Activated effector memory CD4-positive, alpha-beta T cell treated with anti-CD3 and anti-CD28 coated beads, Interleukin-2, amount 50 U/mL, for 16 hours (primary cell): ENCODE measurements around the gene OR2Y1.
"Not testable (repeated sequence)": the region's sequence is repeated elsewhere in the genome, so short reads cannot be mapped to it uniquely, and the experiment has no call there.

Experiments
- DNase-seq: peaks from one replicate; pipeline ENCODE4 v3.0.0-alpha.2; 2020

OR2Y1 gene, protein sequence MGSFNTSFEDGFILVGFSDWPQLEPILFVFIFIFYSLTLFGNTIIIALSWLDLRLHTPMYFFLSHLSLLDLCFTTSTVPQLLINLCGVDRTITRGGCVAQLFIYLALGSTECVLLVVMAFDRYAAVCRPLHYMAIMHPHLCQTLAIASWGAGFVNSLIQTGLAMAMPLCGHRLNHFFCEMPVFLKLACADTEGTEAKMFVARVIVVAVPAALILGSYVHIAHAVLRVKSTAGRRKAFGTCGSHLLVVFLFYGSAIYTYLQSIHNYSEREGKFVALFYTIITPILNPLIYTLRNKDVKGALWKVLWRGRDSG

DNA sequence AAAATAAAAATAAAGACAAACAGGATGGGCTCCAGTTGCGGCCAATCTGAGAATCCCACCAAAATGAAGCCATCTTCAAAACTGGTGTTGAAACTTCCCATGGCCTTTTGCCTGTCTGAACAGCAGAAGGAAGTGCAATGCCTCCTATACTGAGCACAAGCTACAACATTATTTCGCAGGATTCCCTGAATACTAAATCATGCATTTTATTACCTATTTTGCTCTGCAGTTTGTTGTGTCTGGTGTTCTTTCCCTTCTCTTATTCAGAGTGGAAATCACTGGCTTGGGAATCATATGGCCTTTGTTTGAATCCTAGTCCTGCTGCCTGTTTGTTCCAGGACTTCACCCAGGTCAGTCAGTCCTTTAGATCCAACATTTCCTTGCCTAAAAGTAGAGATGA lies at the start of gene OR2Y1:
TSS of gene OR2Y1 (minus strand) at position 101 of the 400 bp plus-strand sequence. CDS start at position 101, 0 bp downstream.
- no peak for DNase-seq

DNA sequence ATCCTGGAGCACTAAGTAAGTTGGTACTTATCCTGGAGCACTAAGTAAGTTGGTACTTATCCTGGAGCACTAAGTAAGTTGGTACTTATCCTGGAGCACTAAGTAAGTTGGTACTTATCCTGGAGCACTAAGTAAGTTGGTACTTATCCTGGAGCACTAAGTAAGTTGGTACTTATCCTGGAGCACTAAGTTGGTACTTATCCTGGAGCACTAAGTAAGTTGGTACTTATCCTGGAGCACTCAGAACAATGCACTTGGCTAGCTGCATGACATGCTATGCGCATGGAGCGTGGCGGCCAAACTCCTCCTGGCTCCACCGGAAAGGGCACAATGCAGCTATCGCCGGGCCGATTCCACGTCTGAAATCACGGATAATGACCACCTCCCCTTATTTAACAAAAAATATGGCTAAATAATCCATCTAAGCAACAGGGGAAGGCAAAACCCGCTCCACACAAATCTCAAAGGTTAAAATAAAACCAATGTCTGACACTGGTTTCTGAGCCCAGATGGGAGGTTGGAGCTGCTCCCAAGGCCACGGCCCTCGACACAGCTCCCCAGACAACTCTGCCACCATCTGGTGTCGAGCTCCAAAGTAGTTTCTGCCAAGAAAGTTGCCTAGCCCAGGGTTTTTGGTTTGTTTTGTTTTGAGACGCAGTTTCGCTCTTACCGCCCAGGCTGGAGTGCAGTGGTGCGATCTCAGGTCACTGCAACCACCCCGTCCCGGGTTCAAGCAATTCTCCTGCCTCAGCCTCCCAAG lies 49.0 kb upstream of the OR2Y1 start:
- not testable (repeated sequence) for DNase-seq

DNA sequence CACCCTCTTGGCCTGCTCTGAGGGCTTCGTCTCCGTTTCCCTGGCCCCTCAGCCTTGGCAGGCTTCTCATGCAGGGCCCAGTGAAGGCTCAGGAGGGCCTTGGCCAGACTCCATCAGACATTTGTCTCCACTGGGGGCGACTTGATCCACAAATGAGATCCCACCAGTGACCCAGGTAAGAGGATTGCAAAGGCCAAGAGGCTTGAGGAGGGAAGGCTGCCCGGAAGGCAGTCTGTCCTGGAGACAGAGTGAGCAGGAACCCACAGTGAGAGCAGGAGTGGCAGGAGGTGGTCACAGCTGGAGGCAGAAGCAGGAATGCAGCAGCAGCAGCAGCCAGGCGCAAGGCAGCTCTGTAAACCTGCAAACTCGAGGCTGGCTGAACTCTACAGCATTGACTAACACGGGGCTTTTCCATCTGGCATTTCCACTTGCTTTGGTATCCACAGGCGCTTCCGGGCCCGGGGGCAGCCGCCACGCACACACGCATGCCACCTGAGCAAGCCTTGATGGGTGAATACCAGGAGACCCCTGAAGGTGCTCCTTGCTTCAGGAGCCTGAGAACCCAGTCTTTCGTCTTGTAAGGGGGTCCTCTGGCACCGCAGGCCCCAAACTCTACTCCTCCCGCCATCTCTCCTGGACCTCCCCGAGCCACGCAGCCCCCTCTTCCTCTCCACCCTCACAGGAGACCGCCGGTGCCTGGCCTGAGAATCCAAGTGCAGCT lies 48.0 kb upstream of the OR2Y1 start:
- DNase-seq: no peak

DNA sequence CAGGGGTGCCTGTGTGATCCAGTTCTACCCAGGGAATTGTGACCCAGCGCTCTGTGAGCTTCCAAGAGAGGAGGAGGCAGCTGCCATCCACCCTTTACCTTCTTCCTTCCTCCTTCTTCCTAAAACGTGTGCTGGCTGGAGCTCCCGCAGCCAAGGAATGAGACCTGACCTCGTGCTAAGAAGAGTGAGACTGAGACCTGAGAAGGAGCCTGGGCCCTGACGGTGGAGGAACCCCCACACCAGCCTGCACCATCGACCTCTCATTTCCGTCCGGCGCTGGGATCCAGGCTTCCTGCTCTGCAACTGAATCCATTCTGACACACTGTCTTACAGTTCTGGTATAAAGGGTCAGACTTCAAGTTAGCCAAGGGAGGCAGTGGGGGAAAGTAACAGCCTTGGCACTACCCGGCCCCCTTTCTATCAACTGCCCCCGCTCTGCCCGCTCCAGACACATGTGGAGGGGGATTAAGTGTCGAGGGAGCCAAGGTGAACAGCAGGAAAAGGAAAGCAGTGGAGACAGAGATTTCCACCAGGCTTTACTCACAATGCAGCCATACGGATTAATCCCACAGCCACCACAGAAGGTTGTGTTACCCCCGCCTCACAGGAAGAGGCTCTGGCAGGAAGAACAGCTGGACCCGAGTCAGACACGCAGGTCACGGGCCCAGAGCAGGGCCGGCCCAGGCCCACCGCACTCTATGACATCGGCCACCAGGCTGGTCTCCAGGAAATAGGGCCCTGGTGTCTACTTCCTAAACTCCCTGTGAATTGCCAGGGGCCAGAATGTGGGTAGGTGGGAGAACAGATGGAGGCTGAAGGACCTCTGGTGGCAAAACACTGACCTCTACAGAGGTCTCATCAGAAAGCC lies 46.9 kb upstream of the OR2Y1 start:
- no peak for DNase-seq

DNA sequence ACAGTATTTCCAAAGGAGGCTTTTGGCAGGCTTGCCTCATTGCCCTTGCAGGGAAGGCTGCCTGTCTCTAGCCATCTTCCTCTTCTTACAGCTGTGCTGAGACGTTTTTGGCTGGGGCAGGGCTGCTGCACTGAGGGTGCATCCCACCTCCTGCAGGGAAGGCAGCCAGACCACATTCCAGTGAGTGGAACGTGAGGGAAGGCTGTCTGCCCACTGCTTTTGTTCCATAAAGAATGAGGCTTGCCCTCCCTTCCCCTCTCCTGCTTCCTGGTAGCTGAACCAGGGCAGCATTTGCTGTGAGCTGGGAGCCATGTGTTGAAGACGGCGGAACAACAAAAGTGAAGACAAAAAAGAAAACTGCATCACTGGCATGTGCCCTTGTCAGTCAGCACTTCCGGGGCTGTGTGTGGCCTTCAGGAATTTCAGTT lies 46.0 kb upstream of the OR2Y1 start:
- DNase-seq: no peak

DNA sequence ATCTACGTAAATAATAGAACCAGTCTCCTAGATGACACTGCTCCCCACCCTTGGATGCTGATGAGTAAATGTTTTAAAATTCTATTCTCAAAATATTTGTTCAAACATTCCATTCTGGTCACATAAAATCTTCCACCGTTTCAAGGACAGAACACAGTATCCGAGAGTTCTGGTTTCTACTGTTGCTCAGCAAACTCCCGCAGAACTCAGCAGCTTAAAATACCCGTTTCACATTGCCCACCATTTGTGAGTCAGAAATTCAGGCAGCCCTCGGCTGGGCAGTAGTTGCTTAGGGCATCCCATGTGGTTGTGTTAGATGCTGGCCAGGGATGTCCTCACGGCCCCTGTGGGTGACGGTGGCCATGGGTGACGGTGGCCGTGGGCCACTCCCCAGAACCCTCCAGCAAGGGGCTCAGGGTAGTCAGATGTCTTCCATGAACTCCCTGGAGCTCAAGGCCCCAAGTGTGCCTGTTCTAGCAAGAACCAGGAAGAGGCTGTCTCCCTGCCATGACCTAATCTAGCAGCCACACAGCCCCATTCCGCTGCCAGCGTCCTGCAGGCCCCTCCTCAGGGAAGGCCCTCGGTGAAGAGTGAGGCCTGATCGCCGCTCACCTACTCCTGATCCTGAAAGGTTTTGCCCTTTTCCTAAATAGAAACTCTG lies 45.4 kb upstream of the OR2Y1 start:
- no peak for DNase-seq

DNA sequence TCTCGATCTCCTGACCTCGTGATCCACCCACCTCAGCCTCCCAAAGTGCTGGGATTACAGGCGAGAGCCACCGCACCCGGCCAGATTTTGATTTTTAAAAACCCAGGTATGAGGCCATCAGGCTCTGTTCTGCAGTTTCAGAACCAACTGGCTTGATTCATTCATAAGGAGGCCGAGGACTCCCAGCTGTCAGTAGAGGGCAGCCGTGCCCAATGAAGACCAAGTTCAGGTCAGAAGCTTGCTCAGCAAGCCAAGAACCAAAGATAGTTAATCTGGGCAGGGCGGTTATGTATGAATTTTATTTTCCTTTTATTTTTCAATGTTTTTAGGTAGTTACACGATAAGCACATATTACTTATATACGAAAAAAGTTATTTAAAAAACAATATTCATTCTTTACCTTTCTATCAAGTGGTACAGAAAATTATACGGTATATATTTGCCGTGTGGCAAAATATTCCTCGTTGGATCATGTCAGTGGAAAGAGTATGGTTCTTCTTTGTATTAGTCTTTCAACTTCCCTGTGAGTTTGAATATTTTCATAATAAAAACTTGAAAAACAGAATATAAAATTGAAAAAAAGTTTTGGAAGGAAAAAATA lies 44.7 kb upstream of the OR2Y1 start:
- peak; percentile 88 for DNase-seq

DNA sequence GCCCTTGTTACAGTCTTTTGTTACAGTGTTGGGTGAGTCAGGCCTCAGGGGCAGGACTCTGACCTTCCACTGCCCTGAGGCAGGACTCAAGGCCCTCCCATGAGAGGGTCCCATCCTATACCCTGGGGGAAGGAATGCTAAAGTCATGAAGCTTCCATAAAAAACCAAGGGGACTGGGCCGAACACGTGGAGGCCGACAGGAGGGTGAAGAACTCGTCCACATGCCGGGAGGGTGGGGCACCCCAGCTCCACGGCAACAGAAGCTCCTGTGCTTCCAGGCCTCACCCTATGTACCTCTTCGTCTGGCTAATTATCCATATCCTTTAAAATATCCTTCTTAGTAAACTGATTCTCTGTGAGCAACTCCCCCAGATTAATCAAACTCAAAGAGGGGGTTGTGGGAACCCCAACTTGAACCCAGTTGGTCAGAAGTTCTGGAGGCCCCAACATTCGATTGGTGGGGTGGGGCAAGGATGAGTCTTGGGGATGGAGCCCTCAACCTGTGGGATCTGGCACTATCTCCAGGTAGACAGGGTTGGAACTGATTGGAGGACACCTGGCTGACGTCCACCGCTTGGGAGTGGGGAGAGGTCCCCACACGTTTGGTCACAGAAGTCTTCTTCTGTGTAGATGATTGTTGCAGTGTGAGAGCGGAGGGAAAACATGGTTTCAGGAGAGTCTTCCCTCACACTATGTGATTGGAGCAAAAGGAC lies 43.6 kb upstream of the OR2Y1 start:
- no peak for DNase-seq

DNA sequence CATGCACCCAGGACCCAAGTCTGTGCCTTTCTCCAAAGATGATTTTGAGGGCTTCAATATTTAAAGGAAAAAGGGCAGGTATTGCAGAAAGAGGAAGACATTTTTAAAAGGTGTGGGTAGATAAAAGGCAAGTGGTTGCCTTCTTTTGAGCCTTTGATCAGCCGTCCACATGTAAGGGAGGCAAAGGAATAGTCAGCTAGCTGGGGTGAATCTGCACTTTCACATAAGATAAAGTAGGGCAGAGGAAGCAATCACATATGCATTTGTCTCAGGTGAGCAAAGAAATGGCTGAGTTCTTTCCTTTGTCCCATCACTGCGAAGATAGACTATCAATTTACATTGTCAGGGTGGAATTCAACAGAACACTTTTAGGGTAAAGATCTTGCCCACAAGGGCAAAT lies 42.9 kb upstream of the OR2Y1 start:
- DNase-seq: no peak

DNA sequence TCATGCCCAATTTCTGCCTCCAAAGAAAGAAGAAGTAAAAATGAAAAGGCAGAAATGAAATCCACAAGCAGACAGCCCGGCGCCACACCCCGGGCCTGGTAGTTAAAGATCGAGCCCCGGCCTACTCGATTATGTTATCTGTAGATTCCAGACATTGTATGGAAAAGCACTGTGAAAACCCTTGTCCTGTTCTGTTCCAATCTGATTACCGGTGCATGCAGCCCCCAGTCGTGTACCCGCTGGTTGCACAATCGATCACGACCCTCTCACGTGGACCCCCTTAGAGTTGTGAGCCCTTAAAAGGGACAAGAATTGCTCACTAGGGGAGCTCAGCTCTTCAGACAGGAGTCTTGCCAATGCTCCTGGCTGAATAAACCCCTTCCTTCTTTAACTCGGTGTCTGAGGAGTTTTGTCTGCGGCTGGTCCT lies 42.1 kb upstream of the OR2Y1 start:
- not testable (repeated sequence) for DNase-seq

DNA sequence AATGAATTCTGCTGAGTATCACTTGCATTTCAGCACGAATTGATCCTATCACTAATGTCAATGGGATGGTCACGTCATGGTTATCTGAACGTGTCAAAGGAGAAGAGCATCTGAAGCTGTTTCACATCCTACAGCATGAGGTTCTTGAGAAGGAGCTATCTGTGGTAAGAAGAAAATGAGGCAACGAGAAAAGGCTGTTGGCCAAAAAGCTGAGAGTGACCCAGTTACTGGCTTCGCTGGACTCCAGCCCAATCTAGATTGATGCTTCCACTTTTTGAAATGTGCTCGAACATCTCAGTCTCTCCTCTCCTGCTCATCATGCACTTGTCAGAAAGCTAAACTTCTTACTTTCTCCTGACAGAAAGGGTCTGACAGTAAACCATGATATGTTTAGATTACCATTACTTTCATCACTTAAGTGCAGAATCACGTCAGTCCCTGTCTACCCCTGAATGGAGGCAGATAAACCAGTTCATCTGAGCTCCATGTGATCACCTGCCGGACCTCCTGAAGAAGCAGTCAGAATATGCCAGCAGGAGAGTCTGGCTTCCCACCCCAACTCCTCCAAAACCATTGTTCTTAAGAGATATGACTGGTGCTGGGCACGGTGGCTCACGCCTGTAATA lies 40.2 kb upstream of the OR2Y1 start:
- DNase-seq: no peak

DNA sequence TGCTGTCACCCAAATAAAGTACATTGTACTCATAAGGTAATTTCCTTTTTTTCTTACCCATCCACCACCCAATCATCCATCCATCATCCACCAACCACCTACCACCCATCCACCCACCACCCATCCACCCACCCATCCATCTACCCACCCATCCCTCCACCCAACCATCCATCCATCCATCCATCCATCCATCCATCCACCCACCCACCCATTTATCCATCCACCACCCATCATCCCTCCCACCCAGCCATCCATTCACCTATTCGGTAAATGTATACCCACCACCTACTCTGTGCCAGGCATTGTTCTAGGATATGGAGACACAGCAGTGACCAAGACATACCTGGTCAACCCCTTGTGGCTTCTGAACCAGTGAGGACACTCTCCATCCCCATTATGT lies 37.6 kb upstream of the OR2Y1 start:
- no peak for DNase-seq

DNA sequence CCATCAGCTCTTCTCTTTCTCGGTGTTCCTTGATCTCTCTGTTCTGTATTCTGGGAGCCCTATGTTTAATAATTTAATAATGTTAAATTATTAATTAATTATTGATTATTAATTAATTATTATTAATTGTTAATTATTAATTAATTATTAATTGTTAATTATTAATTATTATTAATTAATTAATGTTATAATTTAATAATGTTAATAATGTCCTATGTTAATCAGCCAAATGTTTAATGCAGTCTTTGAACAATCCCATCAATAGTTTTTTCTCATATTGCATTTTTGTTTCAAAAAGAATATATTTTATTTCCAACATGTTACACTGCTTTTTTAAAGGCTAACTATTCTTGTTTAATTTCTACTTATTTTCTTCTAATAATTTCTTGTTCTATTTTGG lies 36.5 kb upstream of the OR2Y1 start:
- DNase-seq: no peak

DNA sequence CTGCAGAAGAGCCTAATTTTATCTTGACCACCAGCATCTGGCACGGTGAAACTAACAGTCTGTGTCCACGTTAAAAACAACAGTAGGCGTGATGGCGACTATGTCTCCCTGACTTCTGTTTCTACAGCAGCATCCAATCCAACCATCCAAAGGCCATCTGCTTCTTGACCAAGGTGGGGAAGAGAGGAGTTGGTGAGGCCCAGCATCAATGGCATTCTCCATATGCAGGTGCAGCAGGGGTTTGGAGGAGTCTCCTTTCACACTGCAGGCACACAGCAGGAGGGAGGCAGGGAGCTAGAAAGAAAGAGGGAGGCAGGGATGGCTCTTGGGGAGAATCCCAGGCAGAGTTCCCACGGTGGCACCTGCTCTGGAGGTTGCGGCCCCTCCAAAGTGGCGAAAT lies 35.8 kb upstream of the OR2Y1 start:
- DNase-seq: no peak

DNA sequence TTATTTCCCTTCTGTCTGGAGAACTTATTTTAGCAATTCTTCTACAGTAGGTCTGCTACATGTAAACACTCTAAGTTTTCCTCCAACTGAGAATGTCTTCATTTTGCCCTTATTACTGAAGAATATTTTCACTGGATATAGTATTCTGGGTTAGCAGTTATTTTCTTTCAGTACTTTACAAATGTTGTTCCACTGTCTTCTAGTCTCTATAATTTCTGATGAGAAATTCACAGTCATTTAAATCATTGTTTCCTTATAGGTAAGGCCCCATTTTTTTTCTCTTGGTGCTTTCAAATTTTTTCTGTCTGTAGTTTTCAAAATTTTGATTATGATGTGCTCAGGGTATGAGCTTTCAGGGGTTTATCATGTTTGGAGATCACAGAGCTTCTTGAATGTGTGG lies 32.0 kb upstream of the OR2Y1 start:
- DNase-seq: no peak

DNA sequence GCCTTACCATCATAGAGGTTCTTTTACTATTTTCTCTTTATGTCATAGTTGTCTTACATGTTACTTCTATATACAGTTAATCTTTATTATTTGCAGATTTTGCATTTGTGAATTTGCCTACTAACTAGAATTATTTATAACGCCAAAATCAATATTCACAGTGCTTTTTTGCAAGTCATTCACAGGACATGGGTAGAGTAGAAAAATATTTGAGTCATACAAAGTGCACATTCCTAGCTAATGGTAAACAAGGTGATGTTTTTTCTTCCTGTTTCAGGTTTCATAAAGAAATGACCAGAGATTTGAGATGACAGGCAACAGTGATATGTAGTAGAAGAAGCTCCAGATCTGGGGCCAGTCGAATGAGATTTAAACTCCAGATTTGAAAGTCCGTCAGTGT lies 30.0 kb upstream of the OR2Y1 start:
- DNase-seq: no peak

DNA sequence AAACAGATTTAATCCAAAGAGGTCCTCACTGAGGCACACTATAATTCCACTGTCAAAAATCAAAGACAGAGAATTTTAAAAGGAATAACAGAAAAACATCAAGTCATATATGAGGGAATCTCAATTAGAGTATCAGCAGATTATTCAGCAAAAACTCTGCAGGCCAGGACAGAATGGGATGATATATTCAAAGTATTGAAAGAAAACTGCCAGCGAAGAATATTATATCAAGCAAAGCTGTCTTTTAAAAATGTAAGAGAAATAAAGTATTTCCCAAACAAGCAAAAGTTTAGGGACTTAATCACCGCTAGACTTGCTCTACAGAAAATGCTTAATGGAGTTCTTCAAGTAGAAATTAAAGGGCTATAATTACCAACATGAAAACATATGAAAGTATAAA lies 15.7 kb upstream of the OR2Y1 start:
- no peak for DNase-seq

DNA sequence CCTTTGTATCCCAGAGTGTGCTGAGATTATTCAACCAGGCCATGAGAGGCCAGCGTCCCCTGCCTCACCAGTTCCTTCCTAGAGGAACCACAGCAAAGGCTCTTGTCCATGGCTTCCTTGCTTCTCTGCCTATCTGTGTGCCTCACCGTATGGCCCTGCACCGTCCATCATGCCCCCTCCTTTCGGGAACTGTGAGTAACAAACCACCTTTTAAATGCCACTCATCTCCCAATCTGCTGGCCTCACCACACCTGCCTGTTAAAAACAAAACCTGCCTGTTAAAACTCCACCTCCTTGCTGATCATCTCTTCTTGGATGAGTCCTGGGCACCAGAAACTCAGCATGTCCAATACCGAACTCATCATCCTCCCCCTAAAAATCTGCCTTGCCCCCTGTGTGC lies 4.4 kb upstream of the OR2Y1 start:
- no peak for DNase-seq

DNA sequence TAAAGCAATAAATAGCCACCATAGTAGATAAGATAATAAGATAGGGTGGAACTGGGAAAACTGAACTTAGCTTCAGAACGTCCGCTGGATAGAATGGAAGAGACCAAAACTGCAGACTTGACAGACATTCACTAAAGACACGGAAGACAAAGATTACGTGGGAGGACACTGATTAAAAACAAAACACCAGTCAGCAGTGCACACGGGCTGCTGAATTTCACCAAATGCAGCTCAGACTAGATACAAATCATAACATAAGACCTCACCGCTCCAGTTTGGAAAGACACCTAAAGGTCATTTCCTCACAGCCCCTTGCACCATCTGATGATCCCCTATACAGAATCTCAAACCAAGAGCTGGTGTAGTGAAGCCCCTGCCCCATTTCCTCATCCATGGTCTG lies 2.9 kb upstream of the OR2Y1 start:
- no peak for DNase-seq

DNA sequence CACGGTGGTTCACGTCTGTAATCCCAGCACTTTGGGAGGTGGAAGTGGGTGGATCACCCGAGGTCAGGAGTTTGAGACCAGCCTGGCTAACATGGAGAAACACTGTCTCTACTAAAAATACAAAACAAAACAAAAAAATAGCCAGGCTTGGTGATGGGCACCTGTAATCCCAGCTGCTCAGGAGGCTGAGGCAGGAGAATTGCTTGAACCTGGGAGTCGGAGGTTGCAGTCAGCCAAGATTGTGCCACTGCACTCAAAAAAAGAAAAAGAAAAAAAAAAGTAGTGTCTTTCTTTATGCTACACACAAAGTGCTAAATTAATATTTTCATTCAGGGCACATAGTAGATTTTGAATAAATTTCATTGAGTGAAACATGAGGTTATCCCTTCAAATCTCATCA lies 1.1 kb upstream of the OR2Y1 start:
- not testable (repeated sequence) for DNase-seq

DNA sequence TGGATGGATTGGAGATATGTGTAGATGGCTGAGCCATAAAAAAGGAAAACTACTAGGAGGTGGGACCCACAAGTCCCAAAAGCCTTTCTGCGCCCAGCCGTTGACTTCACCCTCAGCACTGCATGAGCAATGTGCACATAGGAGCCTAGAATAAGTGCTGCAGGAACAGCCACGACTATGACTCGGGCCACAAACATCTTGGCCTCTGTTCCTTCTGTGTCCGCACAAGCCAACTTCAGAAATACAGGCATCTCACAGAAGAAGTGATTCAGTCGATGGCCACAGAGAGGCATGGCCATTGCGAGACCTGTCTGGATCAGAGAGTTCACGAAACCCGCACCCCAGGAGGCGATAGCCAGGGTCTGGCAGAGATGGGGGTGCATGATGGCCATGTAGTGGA lies 587 bp downstream of the OR2Y1 start:
- DNase-seq: no peak
